Gastrocnemius medialis (tissue), 4 donors: ENCODE results near the gene SLC25A52.

Source experiments
- CTCF ChIP-seq, 5 experiments: fragments of 450-650 bp in 3 of 5; fragments of 200-600 bp in 2 of 5; sonication (generic) in 2 of 5; IDR thresholded peaks in 4 of 5; conservative IDR thresholded peaks in 1 of 5; 1 replicate in 4 of 5; 2 replicates in 1 of 5; pipeline ENCODE4 v1.5.1; 2016 to 2019; ENCODE audit warnings: antibody characterized with exemption in 5 of 5, mild to moderate bottlenecking in 3 of 5, moderate library complexity in 3 of 5
- POLR2A ChIP-seq, 2 donors: fragments of 450-650 bp; IDR thresholded peaks; one replicate each; pipeline ENCODE4 v1.6.1; 2017; ENCODE audit warnings: antibody characterized with exemption in 2 of 2, mild to moderate bottlenecking in 2 of 2, moderate library complexity in 2 of 2

GRCh38 chr18:31774962-31775361 is 14.3 kb upstream of the SLC25A52 start:
- TF ChIP-seq CTCF (IDR thresholded peaks at IDR 0.05 in 4 of 5, conservative IDR thresholded peaks at IDR 0.05 in 1 of 5) (no peak), POLR2A (IDR thresholded peaks at IDR 0.05) (no peak)
